ENCODE results near the gene TYROBP.
"Not testable (repeated sequence)": the region's sequence is repeated elsewhere in the genome, so short reads cannot be mapped to it uniquely, and the experiment has no call there.

Gene TYROBP

GRCh38 chr19:35911173-35911572 lies 3.1 kb upstream of the TYROBP start:
- Histone ChIP-seq H3K36me3 (ENCODE audit: control insufficient read depth, insufficient read depth, low read length) (no peaks in the 10 kb centered on the region), H3K27ac (ENCODE audit: insufficient read depth, low read length, poor library complexity, severe bottlenecking) (no peak overlapping the region), H3K27me3 (replicated peaks; ENCODE audit: control insufficient read depth, insufficient read depth, low read length, poor library complexity, severe bottlenecking) (no peaks in the 10 kb centered on the region), H3K4me3 (ENCODE audit: insufficient read depth, low read depth, low read length, poor library complexity, severe bottlenecking) (no peak overlapping the region), H3K4me1 (ENCODE audit: control insufficient read depth, insufficient read depth, low read length, poor library complexity, severe bottlenecking) (no peaks in the 10 kb centered on the region), H3K9me3 (ENCODE audit: control insufficient read depth, low read length) (no peaks in the 10 kb centered on the region)
- DNase-seq, result no peak

GRCh38 chr19:35910355-35910754 lies 2.3 kb upstream of the TYROBP start:
- not testable (repeated sequence) for H3K27me3 ChIP-seq (replicated peaks; ENCODE audit: control insufficient read depth, insufficient read depth, low read length, poor library complexity, severe bottlenecking); H3K9me3 ChIP-seq (ENCODE audit: control insufficient read depth, low read length); H3K4me3 ChIP-seq (ENCODE audit: insufficient read depth, low read depth, low read length, poor library complexity, severe bottlenecking); DNase-seq; H3K36me3 ChIP-seq (ENCODE audit: control insufficient read depth, insufficient read depth, low read length); H3K27ac ChIP-seq (ENCODE audit: insufficient read depth, low read length, poor library complexity, severe bottlenecking); H3K4me1 ChIP-seq (ENCODE audit: control insufficient read depth, insufficient read depth, low read length, poor library complexity, severe bottlenecking)

GRCh38 chr19:35909684-35910035 lies 1.6 kb upstream of the TYROBP start:
- H3K27ac ChIP-seq (ENCODE audit: insufficient read depth, low read length, poor library complexity, severe bottlenecking), result no peak overlapping the region
- no peak overlapping the region for H3K4me3 ChIP-seq (ENCODE audit: insufficient read depth, low read depth, low read length, poor library complexity, severe bottlenecking)
- DNase-seq, result no peak
- H3K4me1 ChIP-seq (ENCODE audit: control insufficient read depth, insufficient read depth, low read length, poor library complexity, severe bottlenecking), result no peaks in the 10 kb centered on the region
- no peaks in the 10 kb centered on the region for H3K36me3 ChIP-seq (ENCODE audit: control insufficient read depth, insufficient read depth, low read length)
- H3K27me3 ChIP-seq (replicated peaks; ENCODE audit: control insufficient read depth, insufficient read depth, low read length, poor library complexity, severe bottlenecking), result no peaks in the 10 kb centered on the region
- no peaks in the 10 kb centered on the region for H3K9me3 ChIP-seq (ENCODE audit: control insufficient read depth, low read length)

- DNase-seq, result no peak
- Histone ChIP-seq H3K4me3 (ENCODE audit: insufficient read depth, low read depth, low read length, poor library complexity, severe bottlenecking) (no peak overlapping the region), H3K27me3 (replicated peaks; ENCODE audit: control insufficient read depth, insufficient read depth, low read length, poor library complexity, severe bottlenecking) (no peaks in the 10 kb centered on the region), H3K27ac (ENCODE audit: insufficient read depth, low read length, poor library complexity, severe bottlenecking) (no peak overlapping the region), H3K4me1 (ENCODE audit: control insufficient read depth, insufficient read depth, low read length, poor library complexity, severe bottlenecking) (peaks cover 5% of the 10 kb centered on the region), H3K36me3 (ENCODE audit: control insufficient read depth, insufficient read depth, low read length) (no peaks in the 10 kb centered on the region), H3K9me3 (ENCODE audit: control insufficient read depth, low read length) (no peaks in the 10 kb centered on the region)
Measured at GRCh38 chr19:35908973-35909683, 1.0 kb upstream of the TYROBP start.

- Histone ChIP-seq H3K4me1 (ENCODE audit: control insufficient read depth, insufficient read depth, low read length, poor library complexity, severe bottlenecking) (peaks cover 23% of the 10 kb centered on the region), H3K9me3 (ENCODE audit: control insufficient read depth, low read length) (no peaks in the 10 kb centered on the region), H3K27me3 (replicated peaks; ENCODE audit: control insufficient read depth, insufficient read depth, low read length, poor library complexity, severe bottlenecking) (no peaks in the 10 kb centered on the region), H3K36me3 (ENCODE audit: control insufficient read depth, insufficient read depth, low read length) (no peaks in the 10 kb centered on the region), H3K4me3 (ENCODE audit: insufficient read depth, low read depth, low read length, poor library complexity, severe bottlenecking) (no peak overlapping the region), H3K27ac (ENCODE audit: insufficient read depth, low read length, poor library complexity, severe bottlenecking) (no peak overlapping the region)
- no peak for DNase-seq
Measured at GRCh38 chr19:35907377-35907745, 734 bp downstream of the TYROBP start.

- H3K4me3 ChIP-seq (ENCODE audit: insufficient read depth, low read depth, low read length, poor library complexity, severe bottlenecking), result no peak overlapping the region
- no peak for DNase-seq
- H3K27ac ChIP-seq (ENCODE audit: insufficient read depth, low read length, poor library complexity, severe bottlenecking), result no peak overlapping the region
Measured at GRCh38 chr19:35905178-35905727, 2.8 kb downstream of the TYROBP start.

GRCh38 chr19:35904311-35905068 lies 3.6 kb downstream of the TYROBP start:
- peak overlapping the region; percentile 85 for H3K4me3 ChIP-seq (ENCODE audit: insufficient read depth, low read depth, low read length, poor library complexity, severe bottlenecking)
- no peaks in the 10 kb centered on the region for H3K36me3 ChIP-seq (ENCODE audit: control insufficient read depth, insufficient read depth, low read length)
- no peaks in the 10 kb centered on the region for H3K9me3 ChIP-seq (ENCODE audit: control insufficient read depth, low read length)
- H3K27me3 ChIP-seq (replicated peaks; ENCODE audit: control insufficient read depth, insufficient read depth, low read length, poor library complexity, severe bottlenecking), result no peaks in the 10 kb centered on the region
- no peak for DNase-seq
- H3K4me1 ChIP-seq (ENCODE audit: control insufficient read depth, insufficient read depth, low read length, poor library complexity, severe bottlenecking), result peaks cover 39% of the 10 kb centered on the region
- H3K27ac ChIP-seq (ENCODE audit: insufficient read depth, low read length, poor library complexity, severe bottlenecking), result peak overlapping the region; percentile 99

More at GRCh38 chr19:35905178-35905727, 2.8 kb downstream of the TYROBP start:
- no peaks in the 10 kb centered on the region for H3K36me3 ChIP-seq (ENCODE audit: control insufficient read depth, insufficient read depth, low read length)
- H3K4me1 ChIP-seq (ENCODE audit: control insufficient read depth, insufficient read depth, low read length, poor library complexity, severe bottlenecking), result peaks cover 39% of the 10 kb centered on the region
- no peaks in the 10 kb centered on the region for H3K9me3 ChIP-seq (ENCODE audit: control insufficient read depth, low read length)
- H3K27me3 ChIP-seq (replicated peaks; ENCODE audit: control insufficient read depth, insufficient read depth, low read length, poor library complexity, severe bottlenecking), result no peaks in the 10 kb centered on the region

- Histone ChIP-seq H3K36me3 (ENCODE audit: control insufficient read depth, insufficient read depth, low read length) (no peaks in the 10 kb centered on the region), H3K9me3 (ENCODE audit: control insufficient read depth, low read length) (no peaks in the 10 kb centered on the region), H3K27ac (ENCODE audit: insufficient read depth, low read length, poor library complexity, severe bottlenecking) (peak overlapping the region; percentile 99), H3K27me3 (replicated peaks; ENCODE audit: control insufficient read depth, insufficient read depth, low read length, poor library complexity, severe bottlenecking) (no peaks in the 10 kb centered on the region), H3K4me3 (ENCODE audit: insufficient read depth, low read depth, low read length, poor library complexity, severe bottlenecking) (peak overlapping the region; percentile 85), H3K4me1 (ENCODE audit: control insufficient read depth, insufficient read depth, low read length, poor library complexity, severe bottlenecking) (peaks cover 40% of the 10 kb centered on the region)
- peak; percentile 79 to 85 (median 81) for DNase-seq
Measured at GRCh38 chr19:35903550-35904179, 4.4 kb downstream of the TYROBP start.

- no peaks in the 10 kb centered on the region for H3K27me3 ChIP-seq (replicated peaks; ENCODE audit: control insufficient read depth, insufficient read depth, low read length, poor library complexity, severe bottlenecking)
- no peak for DNase-seq
- peaks cover 47% of the 10 kb centered on the region for H3K4me1 ChIP-seq (ENCODE audit: control insufficient read depth, insufficient read depth, low read length, poor library complexity, severe bottlenecking)
- peak overlapping the region; percentile 99 for H3K27ac ChIP-seq (ENCODE audit: insufficient read depth, low read length, poor library complexity, severe bottlenecking)
- no peaks in the 10 kb centered on the region for H3K9me3 ChIP-seq (ENCODE audit: control insufficient read depth, low read length)
- peak overlapping the region; percentile 85 for H3K4me3 ChIP-seq (ENCODE audit: insufficient read depth, low read depth, low read length, poor library complexity, severe bottlenecking)
- no peaks in the 10 kb centered on the region for H3K36me3 ChIP-seq (ENCODE audit: control insufficient read depth, insufficient read depth, low read length)
Measured at GRCh38 chr19:35902870-35903475, 5.1 kb downstream of the TYROBP start.

Measured in effector memory CD4-positive, alpha-beta T cell (primary cell).